ENCODE measurements around the gene EGFR.

The EGFR gene

GRCh38 chr7:55152516-55152915, 133.7 kb downstream of the EGFR start:
- H3K4me3 ChIP-seq (ENCODE audit: low read depth, low read length): no peak overlapping the region
- TF ChIP-seq CTCF (IDR thresholded peaks at IDR 0.05; ENCODE audit: borderline replicate concordance, insufficient read depth, low read depth, low read length): no peak

- TF ChIP-seq CTCF (IDR thresholded peaks at IDR 0.05; ENCODE audit: borderline replicate concordance, insufficient read depth, low read depth, low read length): no peak
These were observed 135.3 kb downstream of the EGFR start for GRCh38 chr7:55154096-55154495.

GRCh38 chr7:55155351-55156117, 136.7 kb downstream of the EGFR start:
- no peak overlapping the region for H3K4me3 ChIP-seq (ENCODE audit: low read depth, low read length)
- no peak for TF ChIP-seq CTCF (IDR thresholded peaks at IDR 0.05; ENCODE audit: borderline replicate concordance, insufficient read depth, low read depth, low read length)

More at GRCh38 chr7:55154096-55154495, 135.3 kb downstream of the EGFR start:
- no peak overlapping the region for H3K4me3 ChIP-seq (ENCODE audit: low read depth, low read length)

DNA sequence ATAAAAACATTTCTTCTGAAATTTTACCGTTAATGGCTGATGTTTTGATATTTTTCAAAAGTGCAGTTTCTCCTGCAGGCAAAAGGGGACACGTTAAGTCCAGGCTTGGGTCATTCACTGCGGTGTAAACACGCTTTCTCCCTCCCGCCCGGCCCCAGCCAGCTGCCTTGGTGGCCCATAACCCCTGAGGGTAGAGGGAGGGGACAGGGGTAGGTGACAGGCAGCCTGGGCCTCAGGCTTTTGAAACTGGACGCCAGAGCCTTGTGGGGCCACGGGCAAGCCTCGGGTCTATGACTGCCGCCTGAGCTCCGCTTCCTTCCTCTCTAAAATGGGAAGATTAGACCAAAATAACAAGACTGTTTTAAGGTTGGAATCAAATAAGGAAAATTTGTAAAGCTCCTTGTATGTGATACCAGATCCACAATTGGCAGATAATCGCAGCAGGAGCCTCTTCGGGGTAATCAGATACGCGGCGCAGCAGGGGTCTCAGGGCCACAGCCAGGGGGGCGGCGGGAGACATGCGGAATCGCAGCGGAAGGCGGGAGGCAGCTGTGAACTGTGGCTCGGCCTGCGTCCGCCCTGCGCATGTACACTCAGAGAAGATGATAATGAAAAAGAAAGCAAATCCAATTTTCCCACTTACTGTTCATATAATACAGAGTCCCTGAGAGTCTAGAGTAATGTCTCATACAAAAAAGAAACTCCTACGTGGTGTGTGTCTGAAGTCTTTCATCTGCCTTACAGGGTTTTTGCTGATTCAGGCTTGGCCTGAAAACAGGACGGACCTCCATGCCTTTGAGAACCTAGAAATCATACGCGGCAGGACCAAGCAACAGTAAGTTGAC, 138.3 kb downstream of the EGFR start:
- TF ChIP-seq CTCF (IDR thresholded peaks at IDR 0.05; ENCODE audit: borderline replicate concordance, insufficient read depth, low read depth, low read length): no peak
- H3K4me3 ChIP-seq (ENCODE audit: low read depth, low read length): no peak overlapping the region

DNA sequence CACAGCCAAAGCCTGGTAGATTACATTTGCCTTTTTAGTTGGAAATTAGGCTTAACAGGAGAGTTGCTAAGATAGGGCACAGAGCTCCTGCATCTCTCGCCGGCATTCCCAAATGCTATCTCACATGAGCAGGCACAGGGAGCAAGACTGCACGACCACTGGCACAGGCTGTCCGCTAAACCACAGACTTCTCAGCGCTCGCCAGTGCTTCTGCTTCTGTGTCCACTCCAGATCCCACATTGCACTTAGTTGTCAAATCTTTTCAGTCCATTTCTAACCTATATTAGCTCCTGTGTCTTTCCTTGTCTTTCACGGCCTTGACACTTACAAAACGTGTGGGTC, 138.9 kb downstream of the EGFR start:
- no peak for TF ChIP-seq CTCF (IDR thresholded peaks at IDR 0.05; ENCODE audit: borderline replicate concordance, insufficient read depth, low read depth, low read length)

DNA sequence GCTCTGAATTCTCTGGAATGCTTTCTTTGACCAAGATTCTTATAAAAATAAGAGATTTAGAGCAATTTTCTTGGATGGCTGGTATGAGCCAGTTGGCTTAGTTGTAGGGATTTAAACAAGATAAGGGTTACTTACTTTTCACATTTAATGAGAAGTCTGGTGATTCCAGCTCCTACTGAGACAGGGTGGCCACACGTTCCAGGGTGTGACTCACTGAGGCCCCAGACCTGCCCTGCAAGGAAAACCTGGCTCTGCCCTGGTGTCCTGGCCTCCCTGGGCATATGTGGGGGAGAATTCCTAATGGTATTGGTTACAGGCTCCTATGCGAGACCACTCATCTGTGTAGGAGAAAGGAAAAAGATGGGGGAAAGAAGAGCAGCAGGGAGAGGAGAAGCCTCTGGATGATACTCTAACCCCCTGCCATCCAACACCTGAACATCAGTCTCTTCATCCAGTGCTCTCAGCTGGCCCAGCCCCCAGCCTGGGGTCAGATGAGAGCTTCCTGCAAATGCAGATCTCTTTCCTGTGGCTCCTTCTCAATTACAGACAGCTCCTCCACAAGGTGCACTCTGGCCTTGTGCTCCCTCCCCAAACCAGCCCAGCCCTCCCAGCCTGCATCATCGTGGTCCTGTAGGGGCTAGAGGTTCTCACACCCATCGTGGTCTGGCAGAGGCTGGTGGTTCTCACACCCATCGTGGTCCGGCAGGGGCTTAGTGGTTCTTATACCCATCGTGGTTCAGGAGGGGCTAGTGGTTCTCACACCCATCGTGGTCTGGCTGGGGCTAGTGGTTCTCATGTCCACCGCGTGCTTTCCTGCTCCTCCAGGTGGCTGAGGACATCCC, 139.9 kb downstream of the EGFR start:
- no peak overlapping the region for H3K4me3 ChIP-seq (ENCODE audit: low read depth, low read length)
- TF ChIP-seq CTCF (IDR thresholded peaks at IDR 0.05; ENCODE audit: borderline replicate concordance, insufficient read depth, low read depth, low read length): no peak

More for the DNA sequence above, 138.9 kb downstream of the EGFR start:
- H3K4me3 ChIP-seq (ENCODE audit: low read depth, low read length): no peak overlapping the region

Measured in GM12875 (cell line).